ENCODE measurements around the gene CCDC68.

CCDC68 gene

DNA sequence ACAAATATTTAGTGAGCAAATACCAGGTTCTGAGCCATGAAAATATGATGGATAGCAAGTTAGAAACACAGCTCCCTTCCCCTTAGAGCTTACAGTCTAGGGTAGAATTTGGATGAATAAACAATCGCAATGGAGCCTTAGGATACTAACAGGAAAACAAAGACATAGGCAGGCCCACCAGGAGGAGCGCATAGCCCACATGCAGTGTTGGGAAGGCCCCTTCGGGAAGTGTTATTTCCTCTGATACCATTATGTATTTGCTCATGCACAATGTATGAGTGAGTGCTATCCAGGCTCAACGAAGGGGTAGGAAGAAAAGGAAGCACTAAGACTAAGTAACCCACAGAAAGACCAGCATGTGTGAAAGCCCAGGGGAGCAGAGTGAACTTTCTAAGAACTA lies 76.9 kb downstream of the CCDC68 start:
- Mint-ChIP-seq H3K4me3 (no peak overlapping the region), H3K9me3 (no peaks in the 10 kb centered on the region), H3K27ac (no peak overlapping the region), H3K4me1 (peaks cover 5% of the 10 kb centered on the region), H3K27me3 (ENCODE audit: low read depth) (peaks cover 4% of the 10 kb centered on the region), H3K36me3 (ENCODE audit: low read depth) (no peaks in the 10 kb centered on the region)
- TF ChIP-seq, protein P1, sequence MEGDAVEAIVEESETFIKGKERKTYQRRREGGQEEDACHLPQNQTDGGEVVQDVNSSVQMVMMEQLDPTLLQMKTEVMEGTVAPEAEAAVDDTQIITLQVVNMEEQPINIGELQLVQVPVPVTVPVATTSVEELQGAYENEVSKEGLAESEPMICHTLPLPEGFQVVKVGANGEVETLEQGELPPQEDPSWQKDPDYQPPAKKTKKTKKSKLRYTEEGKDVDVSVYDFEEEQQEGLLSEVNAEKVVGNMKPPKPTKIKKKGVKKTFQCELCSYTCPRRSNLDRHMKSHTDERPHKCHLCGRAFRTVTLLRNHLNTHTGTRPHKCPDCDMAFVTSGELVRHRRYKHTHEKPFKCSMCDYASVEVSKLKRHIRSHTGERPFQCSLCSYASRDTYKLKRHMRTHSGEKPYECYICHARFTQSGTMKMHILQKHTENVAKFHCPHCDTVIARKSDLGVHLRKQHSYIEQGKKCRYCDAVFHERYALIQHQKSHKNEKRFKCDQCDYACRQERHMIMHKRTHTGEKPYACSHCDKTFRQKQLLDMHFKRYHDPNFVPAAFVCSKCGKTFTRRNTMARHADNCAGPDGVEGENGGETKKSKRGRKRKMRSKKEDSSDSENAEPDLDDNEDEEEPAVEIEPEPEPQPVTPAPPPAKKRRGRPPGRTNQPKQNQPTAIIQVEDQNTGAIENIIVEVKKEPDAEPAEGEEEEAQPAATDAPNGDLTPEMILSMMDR (IDR thresholded peaks at IDR 0.05; ENCODE audit: unreplicated experiment in 3 of 3) = no peak

DNA sequence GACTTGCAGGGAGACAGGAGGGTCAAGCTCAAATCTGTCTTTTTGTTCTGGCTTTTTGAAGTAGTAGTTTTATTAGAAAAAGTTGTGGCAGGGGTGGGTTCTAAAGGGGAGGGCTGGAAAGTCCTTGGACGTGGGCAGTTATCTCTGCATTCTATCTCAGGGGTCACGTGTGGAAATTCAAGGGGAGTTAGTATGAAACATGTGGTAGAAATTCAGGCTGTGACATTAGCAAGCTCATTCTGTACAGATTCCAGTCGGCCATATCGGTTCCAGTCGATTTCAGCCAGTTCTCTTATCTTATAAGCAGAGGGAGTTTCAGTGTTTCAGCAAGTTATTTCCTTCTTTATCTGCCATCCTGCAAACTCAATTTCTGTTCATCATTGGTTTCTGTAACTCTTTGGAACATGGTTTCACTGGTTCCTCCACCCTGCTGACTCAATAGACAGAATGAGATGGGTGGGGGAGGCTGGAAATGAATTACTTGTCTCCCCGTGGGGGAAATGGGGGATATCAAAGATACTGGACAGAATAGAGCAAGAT lies 78.0 kb downstream of the CCDC68 start:
- Mint-ChIP-seq H3K9me3 (no peaks in the 10 kb centered on the region), H3K36me3 (ENCODE audit: low read depth) (no peaks in the 10 kb centered on the region), H3K4me3 (no peak overlapping the region), H3K27ac (no peak overlapping the region), H3K4me1 (peaks cover 5% of the 10 kb centered on the region), H3K27me3 (ENCODE audit: low read depth) (peaks cover 4% of the 10 kb centered on the region)
- TF ChIP-seq, protein P1 (IDR thresholded peaks at IDR 0.05; ENCODE audit: unreplicated experiment in 3 of 3) = no peak

DNA sequence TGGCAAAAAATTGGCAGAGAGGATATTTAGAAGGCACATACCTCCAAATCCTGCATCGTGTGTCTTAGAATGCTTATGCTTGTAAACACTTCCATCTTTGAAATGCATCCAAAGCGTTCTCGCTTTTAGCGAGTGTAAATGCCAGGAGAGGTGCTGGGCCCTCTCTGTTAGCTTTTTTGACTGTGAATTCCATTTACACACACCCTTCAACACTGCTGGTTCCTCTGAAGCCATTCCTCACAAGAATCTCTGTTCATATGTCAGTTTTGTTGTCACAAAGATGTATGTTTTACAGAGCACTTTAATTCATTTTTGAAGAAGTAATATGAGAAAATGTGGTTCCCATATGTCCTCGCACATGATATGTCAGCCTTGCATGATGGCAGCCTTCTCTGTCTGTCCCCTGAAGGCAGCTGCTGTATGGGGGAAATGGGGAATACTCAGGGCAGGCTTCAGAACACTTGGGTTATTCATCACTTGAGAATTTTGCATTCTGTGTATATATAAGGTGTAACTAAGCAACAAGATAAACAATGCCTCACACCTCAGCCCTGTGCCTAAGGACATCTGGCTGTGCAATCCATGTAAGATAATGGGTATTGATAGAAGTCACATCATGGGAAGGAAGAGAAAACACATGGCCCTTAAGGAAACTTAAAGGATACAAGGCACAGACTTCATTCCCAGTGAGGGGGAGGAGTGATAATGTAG lies 78.7 kb downstream of the CCDC68 start:
- Mint-ChIP-seq H3K4me1 (peaks cover 5% of the 10 kb centered on the region), H3K9me3 (no peaks in the 10 kb centered on the region), H3K27ac (no peak overlapping the region), H3K27me3 (ENCODE audit: low read depth) (peaks cover 4% of the 10 kb centered on the region), H3K36me3 (ENCODE audit: low read depth) (no peaks in the 10 kb centered on the region), H3K4me3 (no peak overlapping the region)
- TF ChIP-seq, protein P1 (IDR thresholded peaks at IDR 0.05; ENCODE audit: unreplicated experiment in 3 of 3) = no peak

DNA sequence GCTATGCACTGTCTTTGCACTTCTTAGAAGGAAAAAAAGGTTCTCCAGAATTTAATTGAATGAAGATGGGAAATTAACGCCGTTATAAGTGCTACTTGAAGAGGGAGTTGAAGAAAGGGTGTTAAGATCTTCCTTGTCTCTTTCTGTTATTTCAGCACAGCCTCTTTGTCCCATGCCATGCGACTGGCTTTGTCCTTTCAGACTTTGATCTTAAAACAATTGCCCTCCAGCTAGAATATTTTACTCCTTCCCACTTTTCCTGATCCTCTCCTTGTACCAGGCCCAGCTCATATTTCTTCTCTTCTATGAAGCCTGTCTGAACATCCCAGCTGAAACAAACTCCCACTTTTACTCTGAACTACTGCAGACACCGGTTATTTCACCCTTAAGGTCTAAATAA lies 79.6 kb downstream of the CCDC68 start:
- Mint-ChIP-seq H3K4me1 (peaks cover 5% of the 10 kb centered on the region), H3K27ac (no peak overlapping the region), H3K4me3 (no peak overlapping the region), H3K27me3 (ENCODE audit: low read depth) (peaks cover 4% of the 10 kb centered on the region), H3K36me3 (ENCODE audit: low read depth) (no peaks in the 10 kb centered on the region), H3K9me3 (no peaks in the 10 kb centered on the region)
- TF ChIP-seq, protein P1 (IDR thresholded peaks at IDR 0.05; ENCODE audit: unreplicated experiment in 3 of 3) = no peak

DNA sequence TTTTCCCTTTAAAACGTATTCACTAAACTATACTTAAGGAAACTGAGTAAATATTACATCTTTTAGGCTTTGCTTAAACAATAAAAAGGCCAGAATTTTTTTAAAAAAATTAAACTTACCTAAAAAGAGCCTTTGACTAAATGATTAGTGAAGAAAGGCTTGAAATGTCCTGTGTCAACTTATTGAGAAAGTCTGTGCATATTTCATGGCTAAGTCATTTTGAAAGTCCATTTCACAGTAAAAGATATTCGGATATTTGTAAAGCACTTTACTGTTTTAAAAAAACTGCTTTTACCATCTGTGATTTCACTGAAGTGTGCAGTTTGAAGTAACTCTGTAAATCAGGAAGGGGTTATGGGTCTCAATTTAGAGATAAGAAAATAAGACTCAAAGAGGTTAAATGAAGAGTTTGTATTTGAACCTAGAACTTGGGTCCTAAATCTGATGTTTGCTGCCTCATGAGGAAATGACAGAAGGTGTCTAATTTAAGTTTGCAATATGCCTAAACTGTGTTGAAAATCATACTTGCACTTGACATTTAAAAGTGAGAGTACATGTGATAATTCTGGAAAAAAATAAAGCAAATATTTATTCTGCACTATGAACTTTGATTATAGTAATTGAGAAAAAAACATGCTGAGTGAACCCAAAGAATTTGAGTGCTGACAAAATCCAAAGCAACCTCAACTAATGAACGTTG lies 80.5 kb downstream of the CCDC68 start:
- H3K27ac Mint-ChIP-seq = no peak overlapping the region

More for the DNA sequence above, 80.5 kb downstream of the CCDC68 start:
- Mint-ChIP-seq H3K4me1 (peaks cover 5% of the 10 kb centered on the region), H3K27me3 (ENCODE audit: low read depth) (peaks cover 4% of the 10 kb centered on the region), H3K9me3 (no peaks in the 10 kb centered on the region), H3K36me3 (ENCODE audit: low read depth) (no peaks in the 10 kb centered on the region), H3K4me3 (no peak overlapping the region)
- TF ChIP-seq, protein P1 (IDR thresholded peaks at IDR 0.05; ENCODE audit: unreplicated experiment in 3 of 3) = no peak
